GM20000 (cell line): ENCODE results near the gene PAIP2.

Source experiments
- DNase-seq: peaks from one replicate; pipeline ENCODE4 v3.0.0; 2012; ENCODE audit warnings: low spot score
- CTCF ChIP-seq: IDR thresholded peaks from 2 replicates; pipeline ENCODE4 v1.5.1; 2012; ENCODE audit warnings: mild to moderate bottlenecking, control low read depth; ENCODE audit errors: extremely low read depth, missing control alignments

Gene PAIP2

GRCh38 chr5:139379626-139380449 lies 38.2 kb downstream of the PAIP2 start:
- peak; percentile 17 for DNase-seq
- no peak for TF ChIP-seq CTCF

GRCh38 chr5:139381837-139382761 lies 40.4 kb downstream of the PAIP2 start:
- TF ChIP-seq CTCF = no peak
- DNase-seq = peak; percentile 31

- TF ChIP-seq CTCF = no peak
These were observed 41.2 kb downstream of the PAIP2 start for GRCh38 chr5:139382807-139383206.

GRCh38 chr5:139383275-139383992 lies 41.8 kb downstream of the PAIP2 start, which contains the start of gene SLC23A1:
TSS of gene SLC23A1 (minus strand) at chr5:139383297. CDS start at chr5:139383253, 44 bp downstream.
- no peak for TF ChIP-seq CTCF
- DNase-seq = no peak

More at GRCh38 chr5:139382807-139383206, 41.2 kb downstream of the PAIP2 start:
- DNase-seq = no peak

- TF ChIP-seq CTCF = no peak
- DNase-seq = no peak
These were observed 42.4 kb downstream of the PAIP2 start for GRCh38 chr5:139383993-139384590.

GRCh38 chr5:139384591-139385051 lies 43.0 kb downstream of the PAIP2 start:
- TF ChIP-seq CTCF = no peak
- DNase-seq = peak; percentile 15
